Astrocyte of the spinal cord (primary cell): Measurements from ENCODE around the gene CTIF.

Experiments used
- DNase-seq: peaks from one replicate; pipeline ENCODE4 v3.0.0; 2011; ENCODE audit warnings: low read depth, low spot score
- H3K4me3 ChIP-seq: 2 replicates; pipeline ENCODE4 v1.5.1; 2011; ENCODE audit warnings: low read depth, mild to moderate bottlenecking, low read length, moderate library complexity
- CTCF ChIP-seq: IDR thresholded peaks from 2 replicates; pipeline ENCODE4 v1.5.1; 2012; ENCODE audit warnings: low read depth, mild to moderate bottlenecking, low read length, inconsistent platforms
- in situ Hi-C: cut with HindIII; loops from 2 replicates; pipeline ENCODE4 v1.10.0; 2017; ENCODE audit warnings: low sequenced_read_pairs

The CTIF gene

GRCh38 chr18:48609820-48610815, 71.3 kb downstream of the CTIF start:
- DNase-seq: no peak
- no peak overlapping the region for H3K4me3 ChIP-seq
- no peak for TF ChIP-seq CTCF
- in situ Hi-C loops: no loop called here

GRCh38 chr18:48611203-48611602, 72.4 kb downstream of the CTIF start:
- no peak overlapping the region for H3K4me3 ChIP-seq
- in situ Hi-C loops: no loop called here
- no peak for TF ChIP-seq CTCF
- DNase-seq: no peak

- TF ChIP-seq CTCF: no peak
- no peak overlapping the region for H3K4me3 ChIP-seq
- no peak for DNase-seq
- in situ Hi-C loops: no loop called here
Observed at GRCh38 chr18:48611785-48612480, 73.1 kb downstream of the CTIF start.

- in situ Hi-C loops: no loop called here
- no peak for DNase-seq
- no peak overlapping the region for H3K4me3 ChIP-seq
- TF ChIP-seq CTCF: no peak
Observed at GRCh38 chr18:48612511-48612910, 73.7 kb downstream of the CTIF start.

GRCh38 chr18:48612917-48613316, 74.1 kb downstream of the CTIF start:
- no peak for TF ChIP-seq CTCF

GRCh38 chr18:48613589-48614404, 75.0 kb downstream of the CTIF start:
- TF ChIP-seq CTCF: no peak
- in situ Hi-C loops: no loop called here
- H3K4me3 ChIP-seq: no peak overlapping the region
- DNase-seq: no peak

More at GRCh38 chr18:48612917-48613316, 74.1 kb downstream of the CTIF start:
- DNase-seq: no peak
- in situ Hi-C loops: no loop called here
- H3K4me3 ChIP-seq: no peak overlapping the region
